KMS-11 (cell line): Measurements from ENCODE around the gene HOXC5.
A peak's percentile ranks its signal among the peaks of the same experiment; 100 is the strongest.

Source experiments
- H2AFZ ChIP-seq: fragments of 200-600 bp; sonication (generic); 2 replicates; pipeline ENCODE4 v1.6.1; 2016; ENCODE audit warnings: antibody characterized with exemption, mixed run types, low read depth
- H3K27ac ChIP-seq: fragments of 200-600 bp; sonication (generic); 2 replicates; pipeline ENCODE4 v1.6.1; 2016; ENCODE audit warnings: mild to moderate bottlenecking, mixed run types
- H3K27me3 ChIP-seq: fragments of 200-600 bp; sonication (generic); 2 replicates; pipeline ENCODE4 v1.6.1; 2017; ENCODE audit warnings: mild to moderate bottlenecking, low read depth, mixed run types, moderate library complexity; ENCODE audit not compliant: insufficient read depth
- H3K36me3 ChIP-seq: fragments of 200-600 bp; sonication (generic); 2 replicates; pipeline ENCODE4 v1.6.1; 2017; ENCODE audit warnings: mild to moderate bottlenecking, mixed run types; ENCODE audit not compliant: insufficient read depth
- H3K4me1 ChIP-seq: fragments of 200-600 bp; sonication (generic); 2 replicates; pipeline ENCODE4 v1.6.1; 2016; ENCODE audit warnings: mild to moderate bottlenecking, low read depth, mixed run types; ENCODE audit not compliant: poor library complexity, severe bottlenecking
- H3K4me2 ChIP-seq: fragments of 200-600 bp; sonication (generic); 2 replicates; pipeline ENCODE4 v1.7.0; 2016; ENCODE audit warnings: mild to moderate bottlenecking, mixed run types
- H3K4me3 ChIP-seq: fragments of 200-600 bp; sonication (generic); IDR thresholded peaks from 2 replicates; pipeline ENCODE4 v1.6.1; 2017; ENCODE audit warnings: low read depth, low read length, mixed read lengths; ENCODE audit not compliant: insufficient read depth
- H3K79me2 ChIP-seq: fragments of 200-600 bp; sonication (generic); 2 replicates; pipeline ENCODE4 v1.6.1; 2016; ENCODE audit warnings: low read depth, mixed run types; ENCODE audit not compliant: insufficient read depth
- H3K9ac ChIP-seq: fragments of 200-600 bp; sonication (generic); 2 replicates; pipeline ENCODE4 v1.6.1; 2016; ENCODE audit warnings: mild to moderate bottlenecking, mixed run types
- H4K20me1 ChIP-seq: fragments of 200-600 bp; sonication (generic); 2 replicates; pipeline ENCODE4 v1.6.1; 2016; ENCODE audit warnings: mild to moderate bottlenecking, mixed run types; ENCODE audit not compliant: insufficient read depth
- TF ChIP-seq, protein P1 (sequence below): fragments of 200-600 bp; sonication (generic); conservative IDR thresholded peaks from 2 replicates; pipeline ENCODE4 v1.6.1; 2017; ENCODE audit warnings: low read depth, mild to moderate bottlenecking, antibody characterized with exemption, low read length, moderate library complexity, mixed read lengths

Gene HOXC5

DNA sequence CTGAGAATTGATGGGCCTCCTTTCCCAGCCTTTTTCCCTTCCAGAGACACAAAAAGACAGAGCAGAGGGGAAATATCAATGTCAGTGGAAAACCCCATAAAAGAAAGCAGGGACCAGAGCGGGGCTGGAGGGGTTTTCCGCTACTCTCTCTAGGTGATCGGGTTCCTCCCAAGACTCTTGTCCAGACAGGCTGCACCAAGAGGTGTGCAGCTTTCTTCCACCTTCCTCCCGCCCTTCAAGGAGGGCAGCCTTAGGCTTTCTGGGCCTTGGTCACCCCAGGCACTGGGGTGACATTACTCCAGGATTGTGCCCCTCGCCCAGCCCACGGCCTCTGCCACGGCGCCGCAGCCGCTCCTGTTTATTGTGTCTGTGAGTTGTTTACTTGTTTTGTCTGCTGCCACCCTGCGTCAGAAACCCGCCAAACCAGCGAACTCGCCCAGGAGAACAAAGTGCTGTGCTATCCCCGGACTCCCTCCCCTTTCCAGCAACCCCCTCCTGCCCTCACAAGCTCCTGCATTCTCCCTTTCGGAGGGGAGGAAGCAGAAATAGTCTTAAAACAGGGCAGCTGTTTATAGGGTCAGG is 11.3 kb upstream of the HOXC5 start:
- H3K9ac ChIP-seq, result no peak overlapping the region
- peaks cover 17% of the 10 kb centered on the region for H3K4me1 ChIP-seq
- no peak overlapping the region for H2AFZ ChIP-seq
- TF ChIP-seq, protein P1, sequence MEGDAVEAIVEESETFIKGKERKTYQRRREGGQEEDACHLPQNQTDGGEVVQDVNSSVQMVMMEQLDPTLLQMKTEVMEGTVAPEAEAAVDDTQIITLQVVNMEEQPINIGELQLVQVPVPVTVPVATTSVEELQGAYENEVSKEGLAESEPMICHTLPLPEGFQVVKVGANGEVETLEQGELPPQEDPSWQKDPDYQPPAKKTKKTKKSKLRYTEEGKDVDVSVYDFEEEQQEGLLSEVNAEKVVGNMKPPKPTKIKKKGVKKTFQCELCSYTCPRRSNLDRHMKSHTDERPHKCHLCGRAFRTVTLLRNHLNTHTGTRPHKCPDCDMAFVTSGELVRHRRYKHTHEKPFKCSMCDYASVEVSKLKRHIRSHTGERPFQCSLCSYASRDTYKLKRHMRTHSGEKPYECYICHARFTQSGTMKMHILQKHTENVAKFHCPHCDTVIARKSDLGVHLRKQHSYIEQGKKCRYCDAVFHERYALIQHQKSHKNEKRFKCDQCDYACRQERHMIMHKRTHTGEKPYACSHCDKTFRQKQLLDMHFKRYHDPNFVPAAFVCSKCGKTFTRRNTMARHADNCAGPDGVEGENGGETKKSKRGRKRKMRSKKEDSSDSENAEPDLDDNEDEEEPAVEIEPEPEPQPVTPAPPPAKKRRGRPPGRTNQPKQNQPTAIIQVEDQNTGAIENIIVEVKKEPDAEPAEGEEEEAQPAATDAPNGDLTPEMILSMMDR, result peak; percentile 27; the same call in 1 of the 2 replicates
- no peak overlapping the region for H3K27ac ChIP-seq
- no peaks in the 10 kb centered on the region for H4K20me1 ChIP-seq
- no peaks in the 10 kb centered on the region for H3K36me3 ChIP-seq
- peaks cover 87% of the 10 kb centered on the region for H3K27me3 ChIP-seq
- H3K79me2 ChIP-seq, result no peaks in the 10 kb centered on the region
- H3K4me3 ChIP-seq, result no peak overlapping the region
- H3K4me2 ChIP-seq, result no peak overlapping the region

DNA sequence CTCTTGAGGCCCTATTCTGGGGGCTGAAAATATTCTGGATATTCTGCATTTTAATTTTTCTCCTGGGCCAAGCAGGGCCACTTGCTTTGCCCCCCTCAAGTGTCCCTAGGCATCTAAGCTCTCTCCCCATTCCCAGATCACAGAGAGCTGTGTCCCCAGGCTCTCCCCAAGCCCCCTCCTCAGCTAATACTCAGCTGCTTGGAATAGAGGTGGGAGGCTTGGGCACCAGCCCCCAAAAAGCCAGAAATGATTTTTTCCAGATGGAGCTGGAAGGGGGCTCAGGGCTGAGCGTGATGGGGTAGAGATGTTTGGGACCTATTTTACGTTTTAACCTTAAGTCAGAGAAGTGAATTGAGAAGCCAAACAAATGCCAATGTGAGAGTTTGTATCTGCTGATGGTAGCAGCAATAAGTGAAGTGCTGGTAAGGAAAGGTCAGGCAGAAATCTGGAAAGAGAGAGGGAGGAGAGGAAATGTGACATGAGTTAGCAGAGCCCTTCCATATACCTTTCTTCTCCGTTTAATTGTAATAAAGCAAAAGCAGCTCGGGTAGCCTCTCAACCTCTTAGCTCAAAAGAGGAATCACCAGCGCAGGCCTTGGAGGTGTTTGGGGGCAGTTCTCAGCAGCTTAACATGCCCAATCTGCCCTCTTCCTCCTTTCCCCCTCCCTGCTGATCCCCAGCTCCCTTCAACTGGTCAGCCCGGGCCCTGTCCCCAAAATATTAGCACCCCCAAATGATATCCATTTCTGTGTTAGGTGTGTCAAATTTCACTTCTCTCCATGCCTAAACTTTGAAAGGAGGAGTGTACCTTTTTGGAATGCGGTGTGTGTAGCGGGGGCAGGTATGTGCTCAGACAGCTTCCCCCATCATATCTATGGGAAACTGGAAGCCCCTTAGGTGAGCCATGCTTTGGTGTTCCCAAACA is 9.6 kb upstream of the HOXC5 start:
- Histone ChIP-seq H4K20me1 (no peaks in the 10 kb centered on the region), H3K9ac (no peak overlapping the region), H3K27me3 (peaks cover 91% of the 10 kb centered on the region), H3K4me1 (peaks cover 2% of the 10 kb centered on the region), H3K4me2 (no peak overlapping the region), H3K27ac (no peak overlapping the region), H3K36me3 (no peaks in the 10 kb centered on the region), H3K4me3 (no peak overlapping the region), H3K79me2 (no peaks in the 10 kb centered on the region), H2AFZ (no peak overlapping the region)
- TF ChIP-seq, protein P1, result no peak

DNA sequence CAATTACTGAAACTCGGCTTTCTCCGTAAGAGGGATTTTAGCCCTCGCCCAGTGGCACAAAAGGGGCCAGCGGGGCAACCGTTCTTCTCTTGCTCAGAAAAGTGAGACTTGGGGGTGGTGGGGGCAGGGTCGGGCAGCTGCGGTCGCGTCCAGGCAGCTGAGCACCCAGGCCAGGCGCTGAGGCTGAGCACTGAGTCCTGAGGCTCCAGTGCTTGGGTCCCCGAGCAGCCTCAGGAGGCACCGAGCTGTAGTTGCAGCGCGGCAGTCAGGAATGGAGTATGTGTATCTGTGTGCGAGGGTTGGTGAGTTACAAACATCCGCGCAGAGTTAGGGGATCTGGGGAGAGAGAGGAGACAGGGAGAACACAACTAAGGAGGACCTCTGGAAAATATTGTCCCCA is 8.7 kb upstream of the HOXC5 start:
- no peak overlapping the region for H2AFZ ChIP-seq
- no peak overlapping the region for H3K4me3 ChIP-seq
- TF ChIP-seq, protein P1, result no peak
- peaks cover 100% of the 10 kb centered on the region for H3K27me3 ChIP-seq
- H3K79me2 ChIP-seq, result no peaks in the 10 kb centered on the region
- no peak overlapping the region for H3K4me2 ChIP-seq
- H3K36me3 ChIP-seq, result no peaks in the 10 kb centered on the region
- H3K9ac ChIP-seq, result no peak overlapping the region
- no peaks in the 10 kb centered on the region for H3K4me1 ChIP-seq
- no peak overlapping the region for H3K27ac ChIP-seq
- no peaks in the 10 kb centered on the region for H4K20me1 ChIP-seq

DNA sequence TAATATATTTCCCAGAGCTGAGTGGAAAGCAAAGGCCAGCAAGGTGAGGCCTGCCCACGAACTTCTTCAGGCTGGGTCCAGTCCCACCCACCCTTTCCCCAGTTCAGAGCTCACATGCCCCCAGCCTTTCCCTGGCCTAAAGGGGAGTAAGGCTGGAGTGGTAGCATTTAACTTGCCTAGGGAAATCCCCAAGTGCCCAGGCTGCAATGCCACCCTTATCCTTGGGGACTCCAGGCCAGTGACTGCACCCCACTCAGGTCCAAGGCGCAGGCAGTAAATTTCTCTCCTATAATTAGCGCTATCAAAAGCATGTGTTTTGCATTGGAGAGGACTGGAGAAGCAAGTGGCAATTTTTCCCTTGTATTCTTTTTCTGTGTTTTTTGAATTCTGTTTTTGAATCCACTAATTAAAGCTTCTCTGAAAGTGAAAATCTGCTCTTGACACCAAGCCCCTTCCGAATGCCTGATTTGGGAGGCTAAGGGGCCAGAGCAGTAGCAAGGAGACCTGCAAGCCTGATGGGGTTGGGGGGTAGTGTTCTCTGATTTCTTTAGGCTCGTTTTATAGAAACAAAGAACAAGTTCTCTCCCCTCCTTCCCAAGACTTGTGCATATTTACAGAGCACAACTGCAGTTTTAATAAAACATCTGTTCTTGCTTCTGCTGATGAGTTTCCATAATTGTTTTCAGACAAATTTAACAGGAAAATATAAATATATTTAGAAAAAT is 8.1 kb upstream of the HOXC5 start:
- Histone ChIP-seq H3K36me3 (no peaks in the 10 kb centered on the region), H3K4me3 (no peak overlapping the region), H2AFZ (no peak overlapping the region), H3K4me2 (no peak overlapping the region), H4K20me1 (no peaks in the 10 kb centered on the region), H3K27ac (no peak overlapping the region), H3K79me2 (no peaks in the 10 kb centered on the region), H3K4me1 (no peaks in the 10 kb centered on the region), H3K9ac (no peak overlapping the region), H3K27me3 (peaks cover 99% of the 10 kb centered on the region)
- TF ChIP-seq, protein P1, result no peak
